ENCODE data around the gene SHROOM1. TPM values are rescaled to one million over a fixed set of nuclear protein-coding genes. Genes with fewer than 3 reads are reported as not detected.

SHROOM1 gene
- total RNA-seq, 5 donors from 2014 or later (not counting 1 experiment from before 2014, with no cell fraction given), result 0.35 to 1.1 (median 0.62) TPM; not detected in 2

Other genes with a start within 250 kb of the SHROOM1 start
- 1 to 10 TPM in 1 of 5 donors, under 1 TPM in 4; 0.30 to 1.9 (median 0.44) TPM for gene IL13, start 172.5 kb downstream of the SHROOM1 start, total RNA-seq
- gene IL4, start 156.7 kb downstream of the SHROOM1 start, total RNA-seq, result under 1 TPM in 1 of 5 donors, not detected in 4; 0.85 TPM
- 10 to 100 TPM; 13.8 to 15.9 (median 15.2) TPM for gene KIF3A, start 93.1 kb downstream of the SHROOM1 start, total RNA-seq
- 10 to 100 TPM in 3 of 5 donors, 1 to 10 TPM in 2; 5.8 to 13.8 (median 11.0) TPM for gene CCNI2, start 83.2 kb downstream of the SHROOM1 start, total RNA-seq
- 10 to 100 TPM in 4 of 5 donors, 1 to 10 TPM in 1; 6.6 to 12.4 (median 11.0) TPM for gene SEPTIN8, start 53.4 kb downstream of the SHROOM1 start, total RNA-seq
- not detected for gene SOWAHA, start 17.3 kb downstream of the SHROOM1 start, total RNA-seq
- 1 to 10 TPM in 2 of 5 donors, under 1 TPM in 3; 0.63 to 1.9 (median 0.92) TPM for gene GDF9, start 35.8 kb upstream of the SHROOM1 start, total RNA-seq
- 100 to 1,000 TPM; 119 to 139 (median 132) TPM for gene UQCRQ, start 36.0 kb upstream of the SHROOM1 start, total RNA-seq
- gene LEAP2, start 43.0 kb upstream of the SHROOM1 start, total RNA-seq, result 1 to 10 TPM; 1.3 to 6.2 (median 3.7) TPM
- gene AFF4, start 133.0 kb upstream of the SHROOM1 start, total RNA-seq, result 10 to 100 TPM; 44.2 to 74.1 (median 53.0) TPM
- 10 to 100 TPM; 15.6 to 19.5 (median 16.3) TPM for gene ZCCHC10, start 195.9 kb upstream of the SHROOM1 start, total RNA-seq
- 10 to 100 TPM; 47.0 to 55.3 (median 48.1) TPM for gene HSPA4, start 221.4 kb upstream of the SHROOM1 start, total RNA-seq

All from T-cell (primary cell).